Activated naive CD4-positive, alpha-beta T cell treated with anti-CD3 and anti-CD28 coated beads, Interleukin-2, amount 50 U/mL, for 72 hours (primary cell): ENCODE results near the gene ZNF594. TPM values are rescaled to one million over a fixed set of nuclear protein-coding genes. Genes with fewer than 3 reads are reported as not detected.
"Not testable (repeated sequence)": the region's sequence is repeated elsewhere in the genome, so short reads cannot be mapped to it uniquely, and the experiment has no call there.

Experiments used
- ATAC-seq, 2 donors: fragments of 150-1000 bp; cut with Tn5 transposase; 2 replicates each; pipeline ENCODE4 v1.10.0; 2021; ENCODE audit warnings: mild to moderate bottlenecking in 2 of 2, moderate library complexity in 2 of 2
- DNase-seq, 2 donors: peaks; one replicate each; pipeline ENCODE4 v3.0.0; 2021 to 2022; ENCODE audit warnings: low spot score in 2 of 2
- H3K27ac Mint-ChIP-seq, 2 donors: one replicate each; pipeline ENCODE4 v1.8.0; 2022; ENCODE audit warnings: mild to moderate bottlenecking in 2 of 2, mixed read lengths in 2 of 2
- H3K36me3 Mint-ChIP-seq, 2 donors: one replicate each; pipeline ENCODE4 v1.8.0; 2022; ENCODE audit warnings: mixed read lengths in 2 of 2
- H3K9me3 Mint-ChIP-seq, 2 donors: one replicate each; pipeline ENCODE4 v1.8.0; 2022; ENCODE audit warnings: mixed read lengths in 2 of 2
- total RNA-seq, 2 donors: library from RNA; stranded (reverse); gene quantifications; one replicate each; pipeline ENCODE4 v1.2.3, GENCODE V29; 2022

Gene ZNF594
- total RNA-seq, 2 donors from 2014 or later = 3.3 to 8.2 TPM

- H3K36me3 Mint-ChIP-seq = no peaks in the 10 kb centered on the region
- ATAC-seq (no peak), DNase-seq (no peak)
- no peak overlapping the region for H3K27ac Mint-ChIP-seq
- no peaks in the 10 kb centered on the region for H3K9me3 Mint-ChIP-seq
Measured at GRCh38 chr17:5133311-5133710, 58.4 kb downstream of the ZNF594 start.

GRCh38 chr17:5132503-5133225, 59.0 kb downstream of the ZNF594 start:
- H3K36me3 Mint-ChIP-seq, H3K9me3 Mint-ChIP-seq, DNase-seq, ATAC-seq, H3K27ac Mint-ChIP-seq: not testable (repeated sequence)

- not testable (repeated sequence) for H3K27ac Mint-ChIP-seq, H3K36me3 Mint-ChIP-seq, ATAC-seq, H3K9me3 Mint-ChIP-seq
- peak in 1 of 2 donors; percentile 45 for DNase-seq
Measured at GRCh38 chr17:5131799-5132502, 59.7 kb downstream of the ZNF594 start.

- DNase-seq = peak in 1 of 2 donors; percentile 50
- Mint-ChIP-seq H3K27ac (no peak overlapping the region), H3K9me3 (no peaks in the 10 kb centered on the region), H3K36me3 (no peaks in the 10 kb centered on the region)
- ATAC-seq = no peak
Measured at GRCh38 chr17:5131146-5131715, 60.4 kb downstream of the ZNF594 start.

GRCh38 chr17:5130687-5131086, 61.0 kb downstream of the ZNF594 start:
- H3K27ac Mint-ChIP-seq, H3K9me3 Mint-ChIP-seq: not testable (repeated sequence)
- peak in 1 of 2 donors; percentile 38 for DNase-seq

GRCh38 chr17:5130261-5130660, 61.4 kb downstream of the ZNF594 start:
- ATAC-seq, H3K9me3 Mint-ChIP-seq, H3K27ac Mint-ChIP-seq, DNase-seq, H3K36me3 Mint-ChIP-seq: not testable (repeated sequence)

More at GRCh38 chr17:5130687-5131086, 61.0 kb downstream of the ZNF594 start:
- H3K36me3 Mint-ChIP-seq, ATAC-seq: not testable (repeated sequence)

- not testable (repeated sequence) for H3K9me3 Mint-ChIP-seq, ATAC-seq, H3K27ac Mint-ChIP-seq, H3K36me3 Mint-ChIP-seq
- peak in 1 of 2 donors; percentile 48 for DNase-seq
Measured at GRCh38 chr17:5129770-5130169, 61.9 kb downstream of the ZNF594 start.

Other genes with a start within 250 kb of the ZNF594 start
- 1,000 to 10,000 TPM; 1,929 to 1,966 TPM for gene PFN1, start 243.3 kb downstream of the ZNF594 start, total RNA-seq
- 10 to 100 TPM; 32.1 to 47.9 TPM for gene ENO3, start 240.7 kb downstream of the ZNF594 start, total RNA-seq
- gene SPAG7, start 224.1 kb downstream of the ZNF594 start, total RNA-seq = 10 to 100 TPM; 70.3 to 94.6 TPM
- 10 to 100 TPM; 66.2 to 82.3 TPM for gene CAMTA2, start 204.2 kb downstream of the ZNF594 start, total RNA-seq
- gene INCA1, start 194.3 kb downstream of the ZNF594 start, total RNA-seq = 1 to 10 TPM in 1 of 2 donors, under 1 TPM in 1; 0.53 to 2.6 TPM
- 10 to 100 TPM; 37.9 to 42.4 TPM for gene KIF1C, start 193.9 kb downstream of the ZNF594 start, total RNA-seq
- under 1 TPM; 0.20 to 0.23 TPM for gene SLC52A1, start 156.4 kb downstream of the ZNF594 start, total RNA-seq
- gene ZFP3, start 113.4 kb downstream of the ZNF594 start, total RNA-seq = 1 to 10 TPM in 1 of 2 donors, under 1 TPM in 1; 0.73 to 1.7 TPM
- 10 to 100 TPM; 15.5 to 19.2 TPM for gene ZNF232, start 80.0 kb downstream of the ZNF594 start, total RNA-seq
- gene USP6, start 75.8 kb downstream of the ZNF594 start, total RNA-seq = under 1 TPM in 1 of 2 donors, not detected in 1; 0.18 TPM
- gene SCIMP, start 43.0 kb upstream of the ZNF594 start, total RNA-seq = under 1 TPM in 1 of 2 donors, not detected in 1; 0.14 TPM
- 10 to 100 TPM; 49.7 to 52.1 TPM for gene RABEP1, start 90.4 kb upstream of the ZNF594 start, total RNA-seq
- gene NUP88, start 227.8 kb upstream of the ZNF594 start, total RNA-seq = 100 to 1,000 TPM; 121 to 136 TPM
- gene RPAIN, start 228.3 kb upstream of the ZNF594 start, total RNA-seq = 10 to 100 TPM; 49.1 to 61.3 TPM
- gene C1QBP, start 247.3 kb upstream of the ZNF594 start, total RNA-seq = 100 to 1,000 TPM; 234 to 350 TPM